NB4 (cell line): ENCODE results near the gene SSPN.

Experiments used
- DNase-seq: peaks from one replicate; pipeline ENCODE4 v3.0.0; 2010; ENCODE audit warnings: low read depth
- H3K4me3 ChIP-seq: one replicate; pipeline ENCODE4 v1.5.1; 2011; ENCODE audit warnings: mild to moderate bottlenecking, low read depth, low read length, moderate library complexity
- CTCF ChIP-seq: IDR thresholded peaks from one replicate; pipeline ENCODE4 v1.5.1; 2012; ENCODE audit warnings: low read depth, low read length
- MAX ChIP-seq: IDR thresholded peaks from 2 replicates; pipeline ENCODE4 v1.6.1; 2011; ENCODE audit warnings: low read depth, low read length
- MYC ChIP-seq: IDR thresholded peaks from 2 replicates; pipeline ENCODE4 v1.6.1; 2011; ENCODE audit warnings: low read depth, low read length
- POLR2A ChIP-seq: IDR thresholded peaks from 2 replicates; pipeline ENCODE4 v1.6.1; 2011; ENCODE audit warnings: mild to moderate bottlenecking; ENCODE audit not compliant: insufficient read length; ENCODE audit errors: extremely low read depth

SSPN gene

GRCh38 chr12:26153421-26154154 lies 41.8 kb upstream of the SSPN start:
- H3K4me3 ChIP-seq, result no peak overlapping the region
- no peak for DNase-seq
- TF ChIP-seq POLR2A (no peak), MAX (no peak), MYC (no peak), CTCF (no peak)

GRCh38 chr12:26156201-26156871 lies 39.0 kb upstream of the SSPN start:
- DNase-seq, result peak; percentile 31
- H3K4me3 ChIP-seq, result no peak overlapping the region
- TF ChIP-seq MYC (no peak), CTCF (no peak), MAX (peak; percentile 3; the same call in 1 of the 2 replicates), POLR2A (no peak)

- TF ChIP-seq POLR2A (no peak), CTCF (no peak), MAX (no peak), MYC (no peak)
- H3K4me3 ChIP-seq, result no peak overlapping the region
- no peak for DNase-seq
Observed at GRCh38 chr12:26157001-26157400, 38.4 kb upstream of the SSPN start.

- peak; percentile 25 for DNase-seq
- no peak overlapping the region for H3K4me3 ChIP-seq
- TF ChIP-seq POLR2A (no peak), MYC (no peak), CTCF (no peak), MAX (no peak)
Observed at GRCh38 chr12:26158078-26158764, 37.2 kb upstream of the SSPN start.

GRCh38 chr12:26162174-26162573 lies 33.2 kb upstream of the SSPN start:
- DNase-seq, result no peak

More at GRCh38 chr12:26162174-26162573, 33.2 kb upstream of the SSPN start:
- no peak overlapping the region for H3K4me3 ChIP-seq
- no peak for TF ChIP-seq POLR2A
- TF ChIP-seq CTCF, result no peak
- TF ChIP-seq MAX, result no peak
- TF ChIP-seq MYC, result no peak
